Activated T-cell treated with anti-CD3 and anti-CD28 coated beads for 24 hours (primary cell): ENCODE measurements around the gene RDH16.
"Not testable (repeated sequence)": the region's sequence is repeated elsewhere in the genome, so short reads cannot be mapped to it uniquely, and the experiment has no call there.

Experiments used
- DNase-seq: peaks from one replicate; pipeline ENCODE4 v3.0.0-alpha.2; 2020; ENCODE audit warnings: low read depth

The RDH16 gene

GRCh38 chr12:56988207-56988739 is 30.9 kb upstream of the RDH16 start:
- no peak for DNase-seq

GRCh38 chr12:56987551-56988053 is 30.2 kb upstream of the RDH16 start:
- peak; percentile 62 for DNase-seq

- no peak for DNase-seq
Measured at GRCh38 chr12:56987011-56987410, 29.6 kb upstream of the RDH16 start.

GRCh38 chr12:56985714-56986113 is 28.3 kb upstream of the RDH16 start:
- DNase-seq: not testable (repeated sequence)

- DNase-seq: no peak
Measured at GRCh38 chr12:56983386-56983785, 26.0 kb upstream of the RDH16 start.

GRCh38 chr12:56982578-56983236 is 25.3 kb upstream of the RDH16 start:
- not testable (repeated sequence) for DNase-seq

- no peak for DNase-seq
Measured at GRCh38 chr12:56980941-56981530, 23.6 kb upstream of the RDH16 start.

- DNase-seq: no peak
Measured at GRCh38 chr12:56980268-56980667, 22.9 kb upstream of the RDH16 start.

GRCh38 chr12:56979628-56980027 is 22.2 kb upstream of the RDH16 start:
- DNase-seq: no peak

GRCh38 chr12:56978397-56979138 is 21.2 kb upstream of the RDH16 start:
- DNase-seq: no peak

GRCh38 chr12:56977361-56977760 is 20.0 kb upstream of the RDH16 start:
- DNase-seq: not testable (repeated sequence)

GRCh38 chr12:56974224-56974623 is 16.8 kb upstream of the RDH16 start:
- not testable (repeated sequence) for DNase-seq

- DNase-seq: not testable (repeated sequence)
Measured at GRCh38 chr12:56968910-56969309, 11.5 kb upstream of the RDH16 start.

GRCh38 chr12:56965997-56966642 is 8.7 kb upstream of the RDH16 start:
- not testable (repeated sequence) for DNase-seq

- DNase-seq: not testable (repeated sequence)
Measured at GRCh38 chr12:56965124-56965523, 7.7 kb upstream of the RDH16 start.

- not testable (repeated sequence) for DNase-seq
Measured at GRCh38 chr12:56963557-56963956, 6.1 kb upstream of the RDH16 start.

GRCh38 chr12:56962247-56962646 is 4.8 kb upstream of the RDH16 start:
- DNase-seq: not testable (repeated sequence)

GRCh38 chr12:56958422-56958821 is 1.0 kb upstream of the RDH16 start:
- no peak for DNase-seq

GRCh38 chr12:56955631-56956256 is 1.7 kb downstream of the RDH16 start:
- DNase-seq: no peak

GRCh38 chr12:56954958-56955355 is 2.5 kb downstream of the RDH16 start:
- no peak for DNase-seq

GRCh38 chr12:56954057-56954957 is 3.1 kb downstream of the RDH16 start:
- DNase-seq: no peak
